AG04449 (cell line): Measurements from ENCODE around the gene OXLD1.
A peak's percentile ranks its signal among the peaks of the same experiment; 100 is the strongest.
"Not testable (repeated sequence)": the region's sequence is repeated elsewhere in the genome, so short reads cannot be mapped to it uniquely, and the experiment has no call there.

Source experiments
- CTCF ChIA-PET: fragments of 350-600 bp; formaldehyde crosslinking; extraction: SDS; loops from one replicate; lab custom pipeline; 2021; ENCODE audit warnings: antibody characterized with exemption; lab: Yijun Ruan, JAX
- POLR2A ChIA-PET: fragments of 400-600, 350-600 bp; formaldehyde crosslinking; extraction: SDS; loops from one replicate; lab custom pipeline; 2020; ENCODE audit warnings: antibody characterized with exemption, inconsistent platforms; lab: Yijun Ruan, JAX
- DNase-seq: peaks from one replicate; pipeline ENCODE4 v3.0.0-alpha.2; 2010; ENCODE audit warnings: low read depth, low spot score
- H3K4me3 ChIP-seq: 2 replicates; pipeline ENCODE4 v1.5.1; 2011; ENCODE audit warnings: low read depth, mild to moderate bottlenecking, control low read depth, low read length
- TF ChIP-seq, protein P1 (sequence below): IDR thresholded peaks from one replicate; pipeline ENCODE4 v1.5.1; 2011; ENCODE audit warnings: mild to moderate bottlenecking, moderate library complexity, low read length, control low read depth, inconsistent platforms; ENCODE audit not compliant: insufficient read depth; ENCODE audit errors: missing control alignments

Gene OXLD1

DNA sequence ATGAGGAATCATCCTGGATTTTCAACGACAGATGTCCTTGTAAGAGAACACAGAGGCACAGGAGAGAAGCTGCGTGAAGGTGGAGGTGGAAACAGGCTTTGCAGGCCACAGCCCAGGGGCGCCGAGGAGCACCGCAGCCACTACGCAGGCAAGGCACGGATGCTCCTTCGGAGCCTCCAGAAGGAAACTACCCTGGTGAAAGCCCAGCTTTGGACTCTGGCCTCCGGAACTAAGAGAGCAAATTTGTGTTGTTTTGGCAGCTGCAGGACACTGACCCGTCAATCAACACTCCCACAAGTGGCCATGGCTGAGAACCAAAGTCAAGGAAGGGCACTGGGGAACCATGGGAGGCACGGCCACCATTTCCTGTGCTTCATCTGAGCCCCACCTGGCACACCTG, 13.7 kb upstream of the OXLD1 start:
- POLR2A ChIA-PET: no interaction called here

DNA sequence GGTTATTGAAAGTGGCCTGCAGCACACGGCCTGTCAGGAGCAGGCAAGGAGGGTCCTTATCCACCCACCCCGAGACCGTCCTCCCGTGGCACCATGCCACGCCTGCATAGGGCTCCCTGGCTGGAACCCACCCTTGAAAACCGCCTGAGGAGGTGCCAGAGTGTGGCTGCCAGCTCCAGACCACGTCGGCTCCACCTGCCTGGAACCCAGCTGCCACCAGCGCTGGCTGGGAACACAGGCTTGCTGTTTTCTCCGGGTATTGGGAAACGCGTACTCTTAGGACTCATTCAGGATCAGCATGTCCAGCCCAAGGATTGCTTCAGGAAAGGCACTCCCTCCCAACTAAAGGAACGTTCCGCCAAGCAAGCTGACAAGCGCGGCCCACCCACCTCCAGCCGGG, 10.5 kb upstream of the OXLD1 start:
- ChIA-PET CTCF (interaction anchor here (1.6 to 1.9 kb wide), 2 partner anchors 8 to 12 kb away, joined by 7 to 9 read pairs; no protein-coding TSS in a partner anchor), POLR2A (no interaction called here)
- H3K4me3 ChIP-seq: no peak overlapping the region

More for the DNA sequence above, 13.7 kb upstream of the OXLD1 start:
- no peak overlapping the region for H3K4me3 ChIP-seq
- TF ChIP-seq, protein P1, sequence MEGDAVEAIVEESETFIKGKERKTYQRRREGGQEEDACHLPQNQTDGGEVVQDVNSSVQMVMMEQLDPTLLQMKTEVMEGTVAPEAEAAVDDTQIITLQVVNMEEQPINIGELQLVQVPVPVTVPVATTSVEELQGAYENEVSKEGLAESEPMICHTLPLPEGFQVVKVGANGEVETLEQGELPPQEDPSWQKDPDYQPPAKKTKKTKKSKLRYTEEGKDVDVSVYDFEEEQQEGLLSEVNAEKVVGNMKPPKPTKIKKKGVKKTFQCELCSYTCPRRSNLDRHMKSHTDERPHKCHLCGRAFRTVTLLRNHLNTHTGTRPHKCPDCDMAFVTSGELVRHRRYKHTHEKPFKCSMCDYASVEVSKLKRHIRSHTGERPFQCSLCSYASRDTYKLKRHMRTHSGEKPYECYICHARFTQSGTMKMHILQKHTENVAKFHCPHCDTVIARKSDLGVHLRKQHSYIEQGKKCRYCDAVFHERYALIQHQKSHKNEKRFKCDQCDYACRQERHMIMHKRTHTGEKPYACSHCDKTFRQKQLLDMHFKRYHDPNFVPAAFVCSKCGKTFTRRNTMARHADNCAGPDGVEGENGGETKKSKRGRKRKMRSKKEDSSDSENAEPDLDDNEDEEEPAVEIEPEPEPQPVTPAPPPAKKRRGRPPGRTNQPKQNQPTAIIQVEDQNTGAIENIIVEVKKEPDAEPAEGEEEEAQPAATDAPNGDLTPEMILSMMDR: no peak
- no peak for DNase-seq
- CTCF ChIA-PET: interaction anchor here (1.2 kb wide), 1 partner anchor 24 kb away, joined by 5 read pairs; the partner anchor contains the start of gene MRPL12

DNA sequence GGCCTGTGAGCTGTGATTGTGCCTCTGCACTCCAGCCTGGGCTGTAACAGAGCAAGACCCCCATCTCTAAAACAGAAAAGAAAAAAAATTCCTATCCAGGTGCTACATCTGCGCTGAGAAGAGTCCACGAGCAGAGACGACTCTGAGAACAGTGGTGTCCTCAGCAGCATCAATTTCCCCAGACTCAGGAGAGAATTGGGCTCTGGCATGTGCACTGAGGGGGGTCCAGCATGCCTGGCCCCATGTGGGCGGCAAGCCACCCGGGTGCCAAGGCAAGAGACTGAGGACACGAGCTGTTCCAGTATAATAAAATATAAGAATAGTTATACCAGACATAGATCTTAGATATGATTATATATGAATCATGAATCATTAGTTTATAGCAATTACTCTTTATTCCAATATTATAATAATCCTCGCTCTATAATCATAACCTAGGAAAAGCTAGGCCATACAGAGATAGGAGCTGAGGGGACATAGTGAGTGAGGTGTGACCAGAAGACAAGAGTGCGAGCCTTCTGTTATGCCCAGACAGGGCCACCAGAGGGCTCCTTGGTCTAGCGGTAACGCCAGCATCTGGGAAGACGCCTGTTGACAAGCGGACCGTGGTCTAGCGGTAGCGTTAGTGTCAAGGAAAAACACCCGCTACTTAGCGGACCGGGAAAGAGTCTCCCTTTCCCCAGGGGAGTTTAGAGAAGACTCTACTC, 9.3 kb upstream of the OXLD1 start:
- TF ChIP-seq, protein P1: peak; percentile 40
- not testable (repeated sequence) for DNase-seq, H3K4me3 ChIP-seq
- CTCF ChIA-PET: interaction anchor here (0.8 to 1.9 kb wide), 9 partner anchors 8 to 179 kb away, joined by 3 to 9 read pairs (median 4); partner anchors contain the start of genes ARL16 and HGS
- POLR2A ChIA-PET: interaction anchor here (0.9 to 1.2 kb wide), 3 partner anchors 9 to 34 kb away, joined by 3 to 4 read pairs (median 4); partner anchors contain the start of genes CCDC137 and OXLD1

More for the DNA sequence above, 10.5 kb upstream of the OXLD1 start:
- TF ChIP-seq, protein P1: no peak
- no peak for DNase-seq

DNA sequence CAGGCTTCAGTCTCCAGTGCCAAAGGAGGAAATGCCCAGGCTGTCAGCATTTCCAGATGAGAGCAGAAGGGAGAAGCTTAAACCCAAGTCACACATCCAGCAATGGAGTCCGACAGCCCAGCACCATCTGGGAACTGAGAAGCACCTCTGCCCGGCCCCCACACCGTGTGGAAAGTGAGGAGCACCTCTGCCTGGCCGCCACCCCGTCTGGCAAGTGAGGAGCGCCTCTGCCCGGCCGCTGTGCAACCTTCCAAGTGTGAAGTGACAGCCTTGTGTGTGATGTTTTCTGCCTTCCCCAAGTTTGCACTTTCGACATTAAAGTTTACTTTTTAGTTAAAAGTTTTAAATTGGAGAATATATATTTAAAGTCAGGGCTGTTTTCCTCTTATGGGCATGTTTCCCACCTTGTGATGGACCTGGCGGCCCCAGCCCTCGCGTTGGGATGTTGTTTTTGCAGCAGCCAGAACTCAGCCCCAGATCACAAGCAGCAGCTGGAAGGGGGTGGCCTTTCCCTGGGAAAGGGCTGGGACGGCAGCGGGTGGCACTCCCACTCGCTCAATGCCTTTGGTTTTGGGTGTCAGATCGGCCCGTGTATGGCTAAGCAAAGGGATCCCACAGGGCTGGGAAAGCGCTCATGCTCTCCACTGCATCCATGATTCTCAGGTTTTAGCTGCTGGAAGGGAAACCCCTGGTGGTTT, 7.3 kb upstream of the OXLD1 start:
- TF ChIP-seq, protein P1: no peak
- POLR2A ChIA-PET: interaction anchor here (1.0 kb wide), 1 partner anchor 10 kb away, joined by 3 read pairs; the partner anchor contains the start of genes ARL16 and HGS
- H3K4me3 ChIP-seq: no peak overlapping the region
- DNase-seq: no peak
- CTCF ChIA-PET: interaction anchor here (1.0 to 1.3 kb wide), 2 partner anchors 10 to 255 kb away, joined by 3 read pairs; partner anchors contain the start of genes ARL16 and HGS

DNA sequence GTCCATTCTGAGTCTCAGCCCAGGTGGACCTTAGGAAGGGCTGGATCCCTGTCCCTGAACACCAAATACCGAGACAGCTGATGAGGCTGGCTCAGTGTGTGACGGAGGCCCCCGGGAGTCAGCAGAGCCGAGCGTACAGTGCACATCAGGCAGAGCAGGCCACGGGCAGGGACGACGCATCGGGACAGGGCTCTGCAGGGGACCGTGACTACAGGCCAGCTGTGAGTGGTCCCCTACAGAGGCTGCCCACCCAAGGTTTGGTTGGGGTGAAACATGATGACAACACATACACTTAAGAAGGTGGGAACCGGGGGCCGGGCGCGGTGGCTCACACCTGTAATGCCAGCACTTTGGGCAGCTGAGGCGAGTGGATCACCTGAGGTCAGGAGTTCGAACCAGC, 6.5 kb upstream of the OXLD1 start:
- no peak for DNase-seq
- TF ChIP-seq, protein P1: no peak
- no peak overlapping the region for H3K4me3 ChIP-seq
- CTCF ChIA-PET: interaction anchor here (1.0 to 1.2 kb wide), 2 partner anchors 10 to 256 kb away, joined by 3 to 7 read pairs; partner anchors contain the start of genes ARL16 and HGS
- POLR2A ChIA-PET: no interaction called here
